B cell (primary cell): ENCODE data around the gene CFAP70. TPM values are rescaled to one million over a fixed set of nuclear protein-coding genes. Genes with fewer than 3 reads are reported as not detected.

Experiments
- ATAC-seq: fragments of 200-7000 bp; cut with Tn5 transposase; one replicate; pipeline ENCODE4 v1.10.0; 2021; ENCODE audit warnings: low read depth, mild to moderate bottlenecking, moderate number of reproducible peaks, moderate library complexity
- CTCF ChIA-PET: fragments of 350-600 bp; sonication (Branson Sonifier 250); formaldehyde crosslinking; loops from one replicate; lab custom pipeline; 2021; ENCODE audit warnings: antibody characterized with exemption, inconsistent platforms; lab: Charles Lee
- POLR2A ChIA-PET: fragments of 350-600 bp; sonication (Branson Sonifier 250); formaldehyde crosslinking; loops from one replicate; lab custom pipeline; 2021; ENCODE audit warnings: antibody characterized with exemption; lab: Charles Lee
- DNase-seq: peaks from one replicate; pipeline ENCODE4 v3.0.0; 2013
- H2AFZ ChIP-seq: 2 replicates; pipeline ENCODE4 v1.6.1; 2012; ENCODE audit warnings: mild to moderate bottlenecking, low read depth, low read length; ENCODE audit not compliant: insufficient read depth, poor library complexity, severe bottlenecking
- H3K27ac ChIP-seq, 2 donors: 1 replicate in 1 of 2; 2 replicates in 1 of 2; pipeline ENCODE4 v1.5.1; 2012 to 2013; ENCODE audit warnings: low read length in 2 of 2, mild to moderate bottlenecking in 2 of 2, moderate library complexity in 1 of 2
- H3K27me3 ChIP-seq, 4 experiments: fragments of 200-600 bp in 1 of 4; sonication (generic) in 1 of 4; replicated peaks in 1 of 4; 1 replicate in 2 of 4; 2 replicates in 2 of 4; pipeline versions ENCODE4 v1.6.1 to v1.7.0; 2013 to 2016; ENCODE audit warnings: low read length in 3 of 4, mild to moderate bottlenecking in 2 of 4, mixed read lengths in 1 of 4, moderate library complexity in 1 of 4; ENCODE audit not compliant: insufficient read depth in 4 of 4, control insufficient read depth in 3 of 4; ENCODE audit errors: control extremely low read depth in 1 of 4
- H3K36me3 ChIP-seq, 2 experiments: replicated peaks in 1 of 2; 1 replicate in 1 of 2; 2 replicates in 1 of 2; pipeline versions ENCODE4 v1.6.1 to v1.7.1; 2013; ENCODE audit warnings: low read length in 1 of 2; ENCODE audit not compliant: insufficient read depth in 2 of 2, control insufficient read depth in 1 of 2; ENCODE audit errors: control extremely low read depth in 1 of 2, extremely low read depth in 1 of 2
- H3K4me1 ChIP-seq, 2 donors: fragments of 200-600 bp in 1 of 2; sonication (generic) in 1 of 2; 1 replicate in 1 of 2; 2 replicates in 1 of 2; pipeline versions ENCODE4 v1.5.1 to v1.6.1; 2013 to 2017; ENCODE audit warnings: low read length in 2 of 2; ENCODE audit not compliant: control insufficient read depth in 2 of 2, insufficient read depth in 2 of 2
- H3K4me2 ChIP-seq: replicated peaks from 2 replicates; pipeline ENCODE3; 2012; ENCODE audit warnings: mild to moderate bottlenecking, low read depth, low read length; ENCODE audit not compliant: poor library complexity, severe bottlenecking
- H3K4me3 ChIP-seq, 5 experiments: fragments of 200-600 bp in 1 of 5; sonication (generic) in 1 of 5; 1 replicate in 3 of 5; 2 replicates in 2 of 5; pipeline versions ENCODE4 v1.5.1 to v1.7.0; 2011 to 2016; ENCODE audit warnings: low read length in 4 of 5, mild to moderate bottlenecking in 4 of 5, low read depth in 2 of 5, control low read depth in 1 of 5, moderate library complexity in 1 of 5; ENCODE audit not compliant: insufficient read depth in 1 of 5; ENCODE audit errors: control extremely low read depth in 1 of 5, extremely low read depth in 1 of 5
- H3K79me2 ChIP-seq: fragments of 200-600 bp; sonication (generic); one replicate; pipeline ENCODE4 v1.6.0; 2016; ENCODE audit warnings: low read length; ENCODE audit not compliant: control insufficient read depth, insufficient read depth
- H3K9ac ChIP-seq: fragments of 200-600 bp; sonication (generic); 2 replicates; pipeline ENCODE4 v1.6.1; 2017; ENCODE audit warnings: mild to moderate bottlenecking, low read length, moderate library complexity
- H3K9me3 ChIP-seq, 3 donors: one replicate each; pipeline versions ENCODE4 v1.6.1 to v1.7.1; 2013; ENCODE audit warnings: low read length in 2 of 3; ENCODE audit not compliant: control insufficient read depth in 2 of 3, insufficient read depth in 1 of 3; ENCODE audit errors: control extremely low read depth in 1 of 3
- H4K20me1 ChIP-seq: 2 replicates; pipeline ENCODE4 v1.6.0; 2012; ENCODE audit warnings: mild to moderate bottlenecking, low read length; ENCODE audit not compliant: insufficient read depth, control insufficient read depth, poor library complexity, severe bottlenecking
- H3K27ac Mint-ChIP-seq: one replicate; pipeline ENCODE4 v1.8.0; 2021; ENCODE audit warnings: mixed read lengths
- H3K27me3 Mint-ChIP-seq: one replicate; pipeline ENCODE4 v1.8.0; 2021; ENCODE audit warnings: mixed read lengths
- H3K4me1 Mint-ChIP-seq: one replicate; pipeline ENCODE4 v1.8.0; 2021; ENCODE audit warnings: mixed read lengths
- H3K4me3 Mint-ChIP-seq: one replicate; pipeline ENCODE4 v1.8.0; 2021; ENCODE audit warnings: mixed read lengths
- H3K9me3 Mint-ChIP-seq: one replicate; pipeline ENCODE4 v1.8.0; 2022; ENCODE audit warnings: mixed read lengths; ENCODE audit not compliant: insufficient read depth
- EZH2 ChIP-seq: IDR thresholded peaks from 2 replicates; pipeline ENCODE4 v1.6.1; 2012; ENCODE audit warnings: borderline replicate concordance, low read depth, mild to moderate bottlenecking, moderate library complexity, low read length; ENCODE audit not compliant: insufficient read depth, poor library complexity, severe bottlenecking
- WGBS: methylation state at CpG from one replicate; pipeline ENCODE4 v1.1.5; 2013; ENCODE audit warnings: missing lambda C conversion rate; ENCODE audit not compliant: insufficient coverage; 5-methylcytosine and 5-hydroxymethylcytosine counted together
- intact Hi-C: fragments of 100-400 bp; cut with micrococcal nuclease; formaldehyde crosslinking; loops from one replicate; pipeline ENCODE4 v1.10.0; 2022
- polyA plus RNA-seq: library from polyadenylated mRNA; depleted of rRNA; stranded (reverse); fragments of >200 nt; gene quantifications from 2 replicates; pipeline ENCODE4 v1.2.3, GENCODE V29; 2012
- total RNA-seq, 2 donors: library from RNA; stranded (reverse); fragments of 120-200 nt in 1 of 2; gene quantifications; 1 replicate in 1 of 2; 2 replicates in 1 of 2; pipeline versions ENCODE4 v1.2.3 to v1.2.4, GENCODE V29; 2013 to 2022
- TF ChIP-seq, protein P1 (sequence below): fragments of 200-600 bp; IDR thresholded peaks from one replicate; pipeline ENCODE4 v1.8.0; 2022; ENCODE audit warnings: antibody characterized with exemption, mild to moderate bottlenecking

Gene CFAP70
- total and polyA plus RNA-seq, 2 donors (not counting 1 experiment from before 2014, with no cell fraction given): 1.6 to 3.6 TPM

DNA sequence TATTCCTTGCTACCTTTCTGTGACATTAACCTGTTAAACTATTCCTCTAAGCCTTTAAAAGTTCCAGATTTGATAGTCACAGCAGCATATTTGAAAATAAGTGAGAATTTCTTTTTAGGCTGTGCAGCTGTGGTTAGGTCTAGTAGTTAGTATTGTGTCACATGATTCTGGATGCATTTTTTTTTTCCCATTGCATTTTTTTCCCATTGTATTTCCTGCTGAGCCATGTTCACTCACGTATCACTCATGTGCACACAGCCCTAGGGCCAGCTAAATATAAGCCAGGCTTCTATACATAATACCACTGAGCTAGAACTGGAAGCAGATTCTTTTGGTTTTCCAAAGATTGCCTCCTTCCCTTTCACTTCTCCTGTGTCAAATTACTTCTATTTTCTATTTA, 149.0 kb downstream of the CFAP70 start:
- TF ChIP-seq, protein P1, sequence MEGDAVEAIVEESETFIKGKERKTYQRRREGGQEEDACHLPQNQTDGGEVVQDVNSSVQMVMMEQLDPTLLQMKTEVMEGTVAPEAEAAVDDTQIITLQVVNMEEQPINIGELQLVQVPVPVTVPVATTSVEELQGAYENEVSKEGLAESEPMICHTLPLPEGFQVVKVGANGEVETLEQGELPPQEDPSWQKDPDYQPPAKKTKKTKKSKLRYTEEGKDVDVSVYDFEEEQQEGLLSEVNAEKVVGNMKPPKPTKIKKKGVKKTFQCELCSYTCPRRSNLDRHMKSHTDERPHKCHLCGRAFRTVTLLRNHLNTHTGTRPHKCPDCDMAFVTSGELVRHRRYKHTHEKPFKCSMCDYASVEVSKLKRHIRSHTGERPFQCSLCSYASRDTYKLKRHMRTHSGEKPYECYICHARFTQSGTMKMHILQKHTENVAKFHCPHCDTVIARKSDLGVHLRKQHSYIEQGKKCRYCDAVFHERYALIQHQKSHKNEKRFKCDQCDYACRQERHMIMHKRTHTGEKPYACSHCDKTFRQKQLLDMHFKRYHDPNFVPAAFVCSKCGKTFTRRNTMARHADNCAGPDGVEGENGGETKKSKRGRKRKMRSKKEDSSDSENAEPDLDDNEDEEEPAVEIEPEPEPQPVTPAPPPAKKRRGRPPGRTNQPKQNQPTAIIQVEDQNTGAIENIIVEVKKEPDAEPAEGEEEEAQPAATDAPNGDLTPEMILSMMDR: no peak
- TF ChIP-seq EZH2: no peak
- Histone ChIP-seq H3K9ac (no peak overlapping the region), H3K9me3 (no peaks in the 10 kb centered on the region), H3K4me2 (no peak overlapping the region), H3K4me3 (no peak overlapping the region), H4K20me1 (no peaks in the 10 kb centered on the region), H3K27me3 (no peaks in the 10 kb centered on the region), H3K36me3 (peaks cover 0 to 3% of the 10 kb centered on the region in 2 experiments), H3K27ac (no peak overlapping the region), H2AFZ (no peak overlapping the region), H3K79me2 (no peaks in the 10 kb centered on the region), H3K4me1 (no peaks in the 10 kb centered on the region)
- Mint-ChIP-seq H3K4me1 (no peaks in the 10 kb centered on the region), H3K27ac (no peak overlapping the region), H3K4me3 (no peak overlapping the region), H3K27me3 (no peaks in the 10 kb centered on the region), H3K9me3 (no peaks in the 10 kb centered on the region)
- POLR2A ChIA-PET: no interaction called here
- WGBS: 88% methylated on average over 1 of the region's 1 CpG
- DNase-seq: no peak
- CTCF ChIA-PET: no interaction called here
- intact Hi-C loops: no loop called here
- no peak for ATAC-seq

DNA sequence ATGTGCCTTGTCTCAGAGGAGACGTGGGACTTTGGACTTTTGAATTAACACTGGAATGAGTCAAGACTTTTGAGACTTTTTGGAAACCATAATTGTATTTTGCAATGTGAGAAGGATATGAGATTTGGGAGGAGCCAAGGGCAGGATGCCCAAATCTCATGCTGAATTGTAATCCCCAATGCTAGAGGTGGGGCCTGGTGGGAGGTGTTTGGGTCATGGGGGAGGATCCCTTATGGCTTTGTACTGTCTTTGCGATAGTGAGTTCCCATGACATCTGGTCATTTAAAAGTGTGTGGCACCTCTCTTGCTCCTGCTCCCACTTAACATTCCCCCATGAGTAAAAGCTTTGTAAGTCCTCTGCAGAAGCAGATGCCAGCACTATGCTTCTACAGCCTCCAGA, 150.8 kb downstream of the CFAP70 start:
- H3K4me3 ChIP-seq: no peak overlapping the region
- ATAC-seq: no peak
- H3K79me2 ChIP-seq: no peaks in the 10 kb centered on the region
- Mint-ChIP-seq H3K27me3 (no peaks in the 10 kb centered on the region), H3K27ac (no peak overlapping the region), H3K9me3 (no peaks in the 10 kb centered on the region), H3K4me3 (no peak overlapping the region), H3K4me1 (no peaks in the 10 kb centered on the region)
- H3K4me2 ChIP-seq: no peak overlapping the region
- TF ChIP-seq, protein P1: no peak
- TF ChIP-seq EZH2: no peak
- H3K27ac ChIP-seq: no peak overlapping the region
- H3K36me3 ChIP-seq: peaks cover 0 to 3% of the 10 kb centered on the region in 2 experiments
- H4K20me1 ChIP-seq: no peaks in the 10 kb centered on the region
- no peaks in the 10 kb centered on the region for H3K4me1 ChIP-seq
- H3K9ac ChIP-seq: no peak overlapping the region
- 100% methylated on average over 2 of the region's 2 CpGs for WGBS
- H3K27me3 ChIP-seq: no peaks in the 10 kb centered on the region
- ChIA-PET CTCF (no interaction called here), POLR2A (no interaction called here)
- no peak for DNase-seq
- H3K9me3 ChIP-seq: no peaks in the 10 kb centered on the region
- H2AFZ ChIP-seq: no peak overlapping the region
- intact Hi-C loops: no loop called here
